GM18867 (cell line): ENCODE measurements around the gene EVI2A.
A peak's percentile ranks its signal among the peaks of the same experiment; 100 is the strongest.
"Not testable (repeated sequence)": the region's sequence is repeated elsewhere in the genome, so short reads cannot be mapped to it uniquely, and the experiment has no call there.

Source experiments
- ATAC-seq: cut with Tn5 transposase; IDR thresholded peaks from one replicate; pipeline ENCODE4 v1.9.1; 2021; ENCODE audit warnings: mild to moderate bottlenecking, moderate library complexity; ENCODE audit not compliant: unreplicated experiment

EVI2A gene

GRCh38 chr17:31321481-31321880 is at the start of gene EVI2A:
EVI2A (minus strand) TSS chr17:31321622; CDS start chr17:31319013, 2,609 bp downstream.
- ATAC-seq = peak; percentile 39

DNA sequence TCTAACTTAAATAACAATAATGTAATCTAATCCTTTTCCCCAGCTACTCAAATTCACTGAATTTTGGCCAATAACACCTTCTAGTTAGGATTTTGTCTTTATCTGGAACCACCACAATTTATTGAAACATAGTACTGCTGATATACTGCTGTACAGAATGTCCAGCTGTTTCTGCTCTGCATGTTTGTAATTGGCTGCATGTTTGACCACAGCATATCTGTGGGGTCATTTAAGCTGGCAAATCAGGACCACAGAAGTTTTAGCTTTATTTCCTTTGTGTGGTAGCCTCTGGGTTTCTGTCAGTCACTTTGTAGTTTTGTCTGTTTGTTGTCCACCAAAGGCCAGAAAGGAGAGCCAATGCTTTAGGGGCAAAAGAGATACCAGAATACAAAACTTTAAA is 47.8 kb upstream of the EVI2A start:
- ATAC-seq = no peak

- no peak for ATAC-seq
Observed at GRCh38 chr17:31366088-31366487, 44.7 kb upstream of the EVI2A start.

DNA sequence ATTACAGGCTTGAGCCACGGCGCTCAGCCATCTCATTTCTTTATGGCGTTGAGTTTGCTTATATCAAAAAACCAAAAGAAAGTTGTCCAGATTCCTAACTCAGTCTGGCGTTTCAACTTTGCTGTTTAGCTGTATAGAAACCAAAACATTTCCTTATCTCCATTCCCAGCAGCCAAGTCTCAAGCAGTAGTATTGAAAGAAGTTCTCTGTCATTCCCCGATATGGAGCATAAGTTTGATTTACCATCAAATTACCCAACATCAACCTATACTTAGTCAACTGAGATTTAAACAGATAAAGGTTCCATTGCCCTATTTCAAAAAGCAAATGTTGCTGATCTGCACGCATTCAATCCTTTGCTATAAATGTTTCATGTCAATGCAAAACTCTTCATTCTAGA is 42.6 kb upstream of the EVI2A start:
- no peak for ATAC-seq

DNA sequence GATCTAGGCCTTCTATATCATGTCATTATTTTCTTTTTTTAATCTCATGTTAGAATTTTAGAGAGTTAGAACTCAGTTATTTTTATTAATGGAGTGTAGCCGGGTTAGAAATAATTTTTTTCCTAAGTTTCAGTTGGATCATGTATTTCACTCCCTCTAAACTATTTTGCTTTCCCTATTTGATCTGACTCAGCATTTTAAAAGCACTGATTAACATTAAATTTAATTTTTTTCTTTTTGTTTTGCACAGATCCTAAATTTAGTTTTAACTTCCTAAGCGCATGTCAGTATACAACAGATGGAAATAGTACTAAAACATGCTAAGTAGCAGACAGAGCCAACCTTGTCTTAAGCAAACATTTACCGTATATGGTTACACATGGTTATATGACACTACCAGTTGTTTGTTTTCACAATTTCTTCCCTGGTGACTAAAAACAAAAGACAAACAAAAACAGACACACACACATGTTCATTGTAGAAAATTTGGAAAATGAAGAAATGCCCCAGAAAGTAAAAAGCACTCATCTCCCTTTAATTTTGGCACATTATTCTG is 36.5 kb upstream of the EVI2A start:
- no peak for ATAC-seq

- ATAC-seq = no peak
Observed at GRCh38 chr17:31357091-31357490, 35.7 kb upstream of the EVI2A start.

GRCh38 chr17:31355935-31356334 is 34.5 kb upstream of the EVI2A start:
- ATAC-seq = no peak

- no peak for ATAC-seq
Observed at GRCh38 chr17:31349454-31349853, 28.0 kb upstream of the EVI2A start.

DNA sequence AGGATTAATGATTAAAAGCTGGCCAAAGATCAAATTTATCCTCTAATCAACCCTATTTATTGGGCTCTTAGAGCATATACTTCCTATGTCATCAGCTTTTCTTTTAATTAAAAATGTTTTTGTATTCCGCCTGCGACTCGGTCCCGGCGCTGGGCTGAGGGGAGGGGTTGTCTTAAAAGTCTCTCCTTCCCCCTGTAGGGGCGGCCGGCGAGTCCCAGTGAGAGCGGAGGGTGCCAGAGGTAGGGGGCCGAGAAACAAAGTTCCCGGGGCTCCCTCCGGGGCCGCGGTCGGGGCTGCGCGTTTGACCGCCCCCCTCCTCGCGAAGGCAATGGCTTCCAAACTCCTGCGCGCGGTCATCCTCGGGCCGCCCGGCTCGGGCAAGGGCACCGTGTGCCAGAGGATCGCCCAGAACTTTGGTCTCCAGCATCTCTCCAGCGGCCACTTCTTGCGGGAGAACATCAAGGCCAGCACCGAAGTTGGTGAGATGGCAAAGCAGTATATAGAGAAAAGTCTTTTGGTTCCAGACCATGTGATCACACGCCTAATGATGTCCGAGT is 23.8 kb upstream of the EVI2A start:
- not testable (repeated sequence) for ATAC-seq

- ATAC-seq = no peak
Observed at GRCh38 chr17:31339906-31340661, 18.7 kb upstream of the EVI2A start.

- no peak for ATAC-seq
Observed at GRCh38 chr17:31329221-31329620, 7.8 kb upstream of the EVI2A start.

- no peak for ATAC-seq
Observed at GRCh38 chr17:31328160-31328535, 6.7 kb upstream of the EVI2A start.

- ATAC-seq = no peak
Observed at GRCh38 chr17:31327534-31328159, 6.2 kb upstream of the EVI2A start.

DNA sequence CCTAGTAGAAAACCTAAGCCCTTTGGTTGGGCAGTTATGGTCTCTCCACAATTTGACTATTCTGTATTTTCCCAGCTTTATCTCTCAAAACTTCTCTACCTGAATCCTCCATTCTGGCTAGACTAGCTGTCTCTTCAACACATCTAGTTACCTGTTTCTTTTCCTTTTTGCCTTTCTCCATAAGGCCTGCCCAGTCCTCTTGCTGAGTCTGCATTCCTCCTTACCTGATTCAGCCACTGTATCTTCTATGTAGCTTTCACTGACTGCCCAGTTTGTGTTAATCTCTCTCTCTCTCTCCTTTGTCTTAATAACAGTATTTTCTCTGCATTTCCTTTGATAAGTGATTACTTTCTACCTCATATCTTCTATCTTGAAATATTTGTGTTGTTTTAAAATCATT is 2.1 kb upstream of the EVI2A start:
- no peak for ATAC-seq

DNA sequence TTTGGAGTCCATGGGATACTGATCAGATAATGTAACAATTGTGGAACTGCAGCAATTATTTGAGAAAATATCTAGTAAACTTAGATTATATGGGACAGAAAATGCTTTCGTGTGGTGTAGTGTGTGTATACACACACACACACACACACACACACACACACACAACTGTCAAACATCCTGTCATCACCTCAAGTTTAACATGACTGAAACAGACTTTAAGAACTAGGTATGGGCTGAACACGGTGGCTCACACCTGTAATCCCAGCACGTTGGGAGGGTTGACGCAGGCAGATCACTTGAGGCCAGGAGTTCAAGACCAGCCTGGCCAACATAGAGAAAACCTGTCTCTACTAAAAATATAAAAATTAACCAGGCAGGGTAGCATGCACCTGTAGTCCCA is 544 bp upstream of the EVI2A start:
- no peak for ATAC-seq

- no peak for ATAC-seq
Observed at GRCh38 chr17:31320791-31321190, 631 bp downstream of the EVI2A start.

DNA sequence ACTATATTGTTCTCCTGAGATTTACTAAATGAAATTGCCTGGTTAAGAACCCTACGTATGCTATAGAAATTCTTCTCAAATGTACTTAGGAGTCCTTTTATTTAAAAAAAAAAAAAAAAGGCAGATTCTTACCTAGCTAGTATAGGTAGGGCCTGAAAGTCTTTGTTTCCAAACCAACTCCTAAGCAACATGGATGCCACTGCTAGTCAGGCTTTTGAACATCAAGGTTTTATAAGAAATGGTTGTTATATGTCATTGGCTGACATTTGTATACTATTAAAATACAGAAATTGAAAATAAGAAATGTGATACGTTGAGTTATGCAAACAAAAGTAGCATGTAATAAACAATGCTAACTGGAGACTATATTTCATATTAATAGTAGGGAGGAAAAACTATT is 1.2 kb downstream of the EVI2A start:
- ATAC-seq = no peak

DNA sequence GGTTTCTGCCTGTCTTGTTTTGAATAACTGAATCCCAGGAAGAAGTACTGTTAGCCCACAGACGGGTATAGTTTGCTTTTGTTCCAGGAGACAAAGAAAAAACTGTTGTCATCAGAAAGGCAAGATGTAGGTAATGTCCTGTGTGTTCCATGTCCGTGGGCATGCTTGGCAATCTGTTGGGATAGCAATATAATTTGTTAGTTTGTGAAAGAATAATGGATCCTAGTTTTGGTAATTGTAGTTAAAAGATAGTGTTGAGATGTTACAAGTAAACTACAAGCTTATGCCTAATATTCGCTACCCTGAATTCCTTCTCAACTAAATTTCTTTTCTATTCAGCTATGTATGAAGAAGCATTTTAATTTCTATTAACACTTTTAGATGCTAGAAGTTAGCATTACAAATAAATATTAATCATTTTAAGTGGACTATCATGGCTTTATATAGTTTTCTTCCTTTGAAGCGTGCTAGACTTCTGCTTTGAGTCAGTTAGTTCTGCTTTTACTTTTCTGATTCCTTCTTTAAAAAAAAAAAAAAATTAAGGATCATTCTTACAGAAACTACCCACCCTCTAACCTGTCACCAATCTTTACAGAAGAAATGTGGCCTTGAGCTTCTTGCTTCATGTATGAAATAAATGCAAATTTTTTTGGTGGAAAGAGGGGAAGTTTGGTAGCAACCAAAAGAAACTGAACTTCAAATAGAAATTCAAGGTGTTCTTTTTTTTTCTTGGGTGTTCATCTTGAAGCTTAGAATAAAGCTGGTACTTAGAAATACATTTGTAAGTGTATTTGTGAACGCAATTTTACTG is 2.4 kb downstream of the EVI2A start:
- ATAC-seq = peak; percentile 39

DNA sequence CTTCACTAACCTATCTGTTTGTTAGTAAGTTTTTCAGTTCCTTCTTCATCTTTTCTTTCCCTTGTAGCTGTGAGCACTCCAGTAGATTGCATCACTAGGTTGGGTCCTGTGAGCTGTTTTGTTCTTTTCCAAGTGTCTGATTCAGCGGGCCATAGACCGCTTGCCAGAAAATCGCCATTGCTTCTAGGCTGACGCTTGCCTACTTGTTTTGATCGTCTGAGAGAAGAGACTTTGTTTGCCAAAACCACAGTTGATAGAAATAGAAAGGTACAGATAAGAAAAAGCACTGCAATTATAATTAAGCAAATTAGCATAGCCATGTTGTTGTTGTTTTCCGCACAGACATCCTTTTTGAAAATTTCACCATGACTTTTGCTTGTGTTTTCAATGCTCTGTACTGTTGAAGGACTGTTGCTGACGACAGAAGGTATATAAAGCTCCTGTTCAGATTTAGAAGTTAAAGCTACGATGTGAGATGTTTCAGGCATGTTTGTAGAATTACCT is 3.1 kb downstream of the EVI2A start:
- peak; percentile 30 for ATAC-seq

GRCh38 chr17:31314782-31315100 is 6.7 kb downstream of the EVI2A start:
- ATAC-seq = no peak
